ENCODE data around the gene FRA10AC1.
A peak's percentile ranks its signal among the peaks of the same experiment; 100 is the strongest.

The FRA10AC1 gene

GRCh38 chr10:93695740-93696139, 6.7 kb downstream of the FRA10AC1 start:
- in situ Hi-C loops (cut with HindIII; ENCODE audit: low sequenced_read_pairs): loop anchor here (25.0 kb wide), 1 partner anchor 358 kb away; no protein-coding TSS in a partner anchor
- no peak for TF ChIP-seq CTCF (IDR thresholded peaks at IDR 0.05; ENCODE audit: low read depth, low read length, missing control alignments)
- DNase-seq (ENCODE audit: low read depth): no peak
- H3K4me3 ChIP-seq (ENCODE audit: low read depth, low read length): no peak overlapping the region

- H3K4me3 ChIP-seq (ENCODE audit: low read depth, low read length): no peak overlapping the region
- TF ChIP-seq CTCF (IDR thresholded peaks at IDR 0.05; ENCODE audit: low read depth, low read length, missing control alignments): no peak
- in situ Hi-C loops (cut with HindIII; ENCODE audit: low sequenced_read_pairs): loop anchor here (25.0 kb wide), 1 partner anchor 350 kb away; no protein-coding TSS in a partner anchor
Measured at GRCh38 chr10:93687737-93688136, 14.7 kb downstream of the FRA10AC1 start.

GRCh38 chr10:93680412-93681047, 21.9 kb downstream of the FRA10AC1 start:
- peak; percentile 23 for DNase-seq (ENCODE audit: low read depth)
- in situ Hi-C loops (cut with HindIII; ENCODE audit: low sequenced_read_pairs): loop anchor here (25.0 kb wide), 1 partner anchor 343 kb away; no protein-coding TSS in a partner anchor
- no peak overlapping the region for H3K4me3 ChIP-seq (ENCODE audit: low read depth, low read length)
- TF ChIP-seq CTCF (IDR thresholded peaks at IDR 0.05; ENCODE audit: low read depth, low read length, missing control alignments): peak; percentile 31

More at GRCh38 chr10:93687737-93688136, 14.7 kb downstream of the FRA10AC1 start:
- DNase-seq (ENCODE audit: low read depth): no peak

- in situ Hi-C loops (cut with HindIII; ENCODE audit: low sequenced_read_pairs): loop anchor here (25.0 kb wide), 1 partner anchor 342 kb away; no protein-coding TSS in a partner anchor
- H3K4me3 ChIP-seq (ENCODE audit: low read depth, low read length): no peak overlapping the region
- no peak for TF ChIP-seq CTCF (IDR thresholded peaks at IDR 0.05; ENCODE audit: low read depth, low read length, missing control alignments)
- DNase-seq (ENCODE audit: low read depth): no peak
Measured at GRCh38 chr10:93678805-93679587, 23.4 kb downstream of the FRA10AC1 start.

- no peak for TF ChIP-seq CTCF (IDR thresholded peaks at IDR 0.05; ENCODE audit: low read depth, low read length, missing control alignments)
- DNase-seq (ENCODE audit: low read depth): no peak
- in situ Hi-C loops (cut with HindIII; ENCODE audit: low sequenced_read_pairs): loop anchor here (25.0 kb wide), 1 partner anchor 341 kb away; no protein-coding TSS in a partner anchor
- no peak overlapping the region for H3K4me3 ChIP-seq (ENCODE audit: low read depth, low read length)
Measured at GRCh38 chr10:93678386-93678785, 24.0 kb downstream of the FRA10AC1 start.

GRCh38 chr10:93673791-93674190, 28.6 kb downstream of the FRA10AC1 start:
- H3K4me3 ChIP-seq (ENCODE audit: low read depth, low read length): no peak overlapping the region
- in situ Hi-C loops (cut with HindIII; ENCODE audit: low sequenced_read_pairs): no loop called here
- DNase-seq (ENCODE audit: low read depth): no peak
- TF ChIP-seq CTCF (IDR thresholded peaks at IDR 0.05; ENCODE audit: low read depth, low read length, missing control alignments): no peak

Data from astrocyte of the cerebellum (primary cell).